Ishikawa (cell line): ENCODE data around the gene PTPRN2.

ENCODE experiments used
- EP300 ChIP-seq: IDR thresholded peaks from 2 replicates; pipeline ENCODE4 v1.6.1; 2012; ENCODE audit warnings: borderline replicate concordance
- TAF1 ChIP-seq: IDR thresholded peaks from 2 replicates; pipeline ENCODE4 v1.6.1; 2012; ENCODE audit warnings: low read depth, mild to moderate bottlenecking
- YY1 ChIP-seq: IDR thresholded peaks from 2 replicates; pipeline ENCODE4 v1.6.1; 2012; ENCODE audit warnings: low read depth

GRCh38 chr7:157937406-157937805, 650.2 kb downstream of the PTPRN2 start:
- TF ChIP-seq EP300 (no peak), TAF1 (no peak), YY1 (no peak)
